Type B pancreatic cell (in vitro differentiated cells): ENCODE measurements around the gene FTCD. TPM values are rescaled to one million over a fixed set of nuclear protein-coding genes. Genes with fewer than 3 reads are reported as not detected.
"Not testable (repeated sequence)": the region's sequence is repeated elsewhere in the genome, so short reads cannot be mapped to it uniquely, and the experiment has no call there.

Experiments
- DNase-seq: peaks from one replicate; pipeline ENCODE4 v3.0.0; 2021; ENCODE audit warnings: mixed read lengths; ENCODE audit not compliant: unreplicated experiment; ENCODE audit errors: extremely low spot score
- H3K27ac Mint-ChIP-seq: 2 replicates; pipeline ENCODE4 v1.8.0; 2021; ENCODE audit warnings: mild to moderate bottlenecking, mixed read lengths
- H3K27me3 Mint-ChIP-seq: 2 replicates; pipeline ENCODE4 v1.8.0; 2021; ENCODE audit warnings: mixed read lengths
- H3K36me3 Mint-ChIP-seq: 2 replicates; pipeline ENCODE4 v1.8.0; 2021; ENCODE audit warnings: mixed read lengths
- H3K4me1 Mint-ChIP-seq: one replicate; pipeline ENCODE4 v1.8.0; 2021; ENCODE audit warnings: mixed read lengths; ENCODE audit not compliant: unreplicated experiment
- H3K4me3 Mint-ChIP-seq: 2 replicates; pipeline ENCODE4 v1.8.0; 2021; ENCODE audit warnings: mild to moderate bottlenecking, mixed read lengths
- H3K9me3 Mint-ChIP-seq: 2 replicates; pipeline ENCODE4 v1.8.0; 2021; ENCODE audit warnings: mixed read lengths
- CTCF ChIP-seq: fragments of 200-600 bp; sonication (generic); conservative IDR thresholded peaks from 2 replicates; pipeline ENCODE4 v1.5.0; 2021; ENCODE audit warnings: antibody characterized with exemption, mild to moderate bottlenecking
- total RNA-seq: library from RNA; stranded (reverse); gene quantifications from 2 replicates; pipeline ENCODE4 v1.2.1, GENCODE V29; 2021; ENCODE audit warnings: low replicate concordance

FTCD gene
- total RNA-seq, 1 donor from 2014 or later = 26.9 TPM

GRCh38 chr21:46111857-46112724 is 43.3 kb downstream of the FTCD start:
- peaks cover 7% of the 10 kb centered on the region for H3K9me3 Mint-ChIP-seq
- H3K4me1 Mint-ChIP-seq = no peaks in the 10 kb centered on the region
- no peak for TF ChIP-seq CTCF
- H3K27ac Mint-ChIP-seq = no peak overlapping the region
- DNase-seq = peak; percentile 68
- H3K27me3 Mint-ChIP-seq = no peaks in the 10 kb centered on the region
- no peak overlapping the region for H3K4me3 Mint-ChIP-seq
- H3K36me3 Mint-ChIP-seq = peaks cover 6% of the 10 kb centered on the region

- peak; percentile 61 for DNase-seq
These were observed 44.2 kb downstream of the FTCD start for GRCh38 chr21:46111193-46111571.

DNA sequence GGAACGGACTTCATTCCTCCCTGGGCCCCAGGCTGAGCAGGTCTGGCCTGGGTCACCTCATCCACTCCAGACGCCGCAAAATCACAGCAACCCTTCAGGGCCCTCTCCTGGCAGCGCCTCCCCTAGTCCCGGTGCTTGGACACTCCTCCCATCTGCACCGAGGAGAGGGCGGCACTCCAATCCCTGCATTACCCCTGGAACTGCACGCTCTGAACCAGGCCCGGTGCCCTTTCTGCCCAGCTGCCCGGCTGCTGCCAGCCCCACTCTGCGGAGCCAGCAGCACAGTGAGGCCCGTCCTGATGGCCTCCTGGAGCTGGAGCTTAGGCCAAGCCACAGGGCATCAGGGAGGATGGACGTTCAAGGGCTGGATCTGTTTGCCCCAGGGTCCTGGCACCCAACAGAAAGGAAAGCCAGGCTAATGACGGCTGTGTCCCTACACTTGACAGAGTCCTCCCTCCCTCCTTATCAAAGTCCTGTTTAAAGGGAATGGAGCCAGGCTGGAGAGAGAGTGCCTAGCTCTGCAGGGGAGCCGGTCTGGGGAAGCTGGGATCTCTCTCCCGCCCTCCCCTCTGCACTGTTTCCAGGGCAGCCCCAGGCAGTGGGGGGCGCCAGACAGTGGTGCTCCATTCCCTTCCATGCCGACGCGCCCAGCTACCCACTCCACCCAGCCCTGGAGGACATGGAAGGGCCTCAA is 44.7 kb downstream of the FTCD start:
- DNase-seq = peak; percentile 60
- Mint-ChIP-seq H3K9me3 (peaks cover 7% of the 10 kb centered on the region), H3K27me3 (no peaks in the 10 kb centered on the region), H3K36me3 (peaks cover 6% of the 10 kb centered on the region), H3K4me1 (no peaks in the 10 kb centered on the region), H3K27ac (no peak overlapping the region), H3K4me3 (no peak overlapping the region)
- no peak for TF ChIP-seq CTCF

More at GRCh38 chr21:46111193-46111571, 44.2 kb downstream of the FTCD start:
- TF ChIP-seq CTCF = no peak
- Mint-ChIP-seq H3K9me3 (peaks cover 7% of the 10 kb centered on the region), H3K36me3 (peaks cover 6% of the 10 kb centered on the region), H3K27me3 (no peaks in the 10 kb centered on the region), H3K27ac (no peak overlapping the region), H3K4me3 (no peak overlapping the region), H3K4me1 (no peaks in the 10 kb centered on the region)

DNA sequence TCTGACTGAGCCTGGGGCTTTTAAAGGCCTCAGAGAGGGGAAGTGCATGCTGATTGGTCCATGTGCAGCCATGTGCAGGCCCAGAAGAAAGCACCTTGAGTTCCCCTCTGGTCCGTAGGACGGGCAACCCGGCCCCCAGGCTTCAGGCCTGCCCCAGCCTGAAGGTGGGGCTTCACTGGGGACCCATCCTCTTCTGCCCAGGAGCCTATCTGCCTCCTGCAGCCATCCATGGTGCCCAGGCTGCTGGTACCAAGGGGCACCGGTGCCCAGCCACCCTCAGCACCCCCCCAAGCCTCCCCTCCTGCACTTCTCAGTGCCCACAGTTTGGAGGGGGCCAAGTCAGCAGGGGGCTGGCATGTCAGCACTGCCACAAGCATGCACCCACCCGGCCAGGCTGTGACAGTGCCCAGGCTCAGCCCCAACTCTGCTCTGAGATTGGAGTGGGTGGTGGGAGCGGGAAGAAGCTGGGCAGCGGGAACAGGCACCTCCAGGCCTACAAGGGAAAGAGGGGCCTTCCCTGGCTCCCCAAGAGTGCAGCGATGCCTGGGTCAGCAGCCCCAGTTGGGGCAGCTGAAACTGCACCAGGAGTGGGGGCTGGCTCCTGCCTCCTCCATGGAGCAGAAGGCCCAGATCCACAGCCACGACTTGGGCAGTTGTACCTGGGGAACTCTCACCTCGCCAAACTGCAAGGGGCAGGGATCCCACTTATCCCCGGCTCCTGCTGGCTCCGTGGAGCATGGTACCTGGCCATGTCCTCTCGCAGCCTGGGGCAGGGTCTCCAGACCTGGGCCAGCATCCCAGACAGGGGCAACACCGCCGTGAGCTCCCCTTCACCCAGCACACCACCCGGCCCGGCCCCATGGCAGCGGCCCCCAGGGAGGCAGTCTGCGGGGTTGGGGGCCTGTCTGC is 45.8 kb downstream of the FTCD start:
- Mint-ChIP-seq H3K4me3 (no peak overlapping the region), H3K4me1 (no peaks in the 10 kb centered on the region), H3K9me3 (peaks cover 7% of the 10 kb centered on the region), H3K27ac (no peak overlapping the region), H3K27me3 (no peaks in the 10 kb centered on the region), H3K36me3 (peaks cover 6% of the 10 kb centered on the region)
- TF ChIP-seq CTCF = no peak
- DNase-seq = peak; percentile 63

DNA sequence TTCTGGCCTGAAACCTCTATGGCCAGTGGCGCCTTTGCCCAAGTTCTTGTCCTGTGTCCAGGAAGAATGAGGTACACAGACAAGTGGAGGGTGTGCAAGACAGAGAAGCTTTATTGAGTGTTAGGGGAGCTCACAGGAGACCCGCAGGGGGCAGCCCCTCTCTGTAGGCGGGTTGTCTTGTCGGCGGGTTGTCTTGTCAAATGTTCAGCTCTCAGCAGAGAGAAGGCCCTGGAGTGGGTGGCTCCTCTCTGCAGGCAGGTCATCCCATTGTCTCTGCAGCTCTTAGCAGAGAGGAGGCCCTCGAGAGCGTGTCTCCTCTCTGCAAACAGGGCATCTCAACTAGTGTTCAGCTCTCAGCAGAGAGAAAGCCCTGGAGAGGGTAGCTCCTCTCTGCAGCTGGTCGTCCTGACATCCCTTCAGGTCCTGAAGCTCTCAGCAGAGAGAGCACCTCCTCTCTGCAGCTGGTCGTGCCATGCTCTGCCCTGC is 46.5 kb downstream of the FTCD start:
- TF ChIP-seq CTCF = no peak
- no peaks in the 10 kb centered on the region for H3K27me3 Mint-ChIP-seq
- H3K36me3 Mint-ChIP-seq = peaks cover 6% of the 10 kb centered on the region
- DNase-seq = no peak
- no peaks in the 10 kb centered on the region for H3K4me1 Mint-ChIP-seq
- H3K27ac Mint-ChIP-seq = no peak overlapping the region
- peaks cover 12% of the 10 kb centered on the region for H3K9me3 Mint-ChIP-seq
- H3K4me3 Mint-ChIP-seq = no peak overlapping the region

DNA sequence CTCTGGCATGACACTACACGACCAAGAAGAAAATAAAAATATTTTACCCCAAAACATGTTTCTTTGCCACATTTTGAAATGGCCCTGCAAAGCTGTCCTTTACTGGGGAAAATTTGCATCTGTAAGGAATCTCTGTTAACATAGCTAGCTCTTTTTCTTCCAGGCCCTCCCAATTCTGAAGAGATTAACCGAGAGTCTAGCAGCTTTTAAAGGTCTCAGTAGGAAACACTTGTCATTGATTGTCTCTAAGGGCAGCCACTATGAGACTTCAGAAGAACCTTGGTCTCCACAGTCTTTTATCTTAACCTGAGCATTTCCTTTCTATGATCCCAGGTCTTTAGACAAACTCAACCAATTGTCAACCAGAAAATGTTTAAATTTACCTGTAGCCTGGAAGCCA is 48.0 kb downstream of the FTCD start:
- H3K27ac Mint-ChIP-seq, H3K36me3 Mint-ChIP-seq: not testable (repeated sequence)

More for the DNA sequence above, 48.0 kb downstream of the FTCD start:
- not testable (repeated sequence) for DNase-seq, H3K4me1 Mint-ChIP-seq, H3K4me3 Mint-ChIP-seq
- peaks cover 17% of the 10 kb centered on the region for H3K9me3 Mint-ChIP-seq
- peaks cover 12% of the 10 kb centered on the region for H3K27me3 Mint-ChIP-seq
